CD4-positive, alpha-beta T cell treated with Interleukin-2 at 100 ng/mL for 4 hours (primary cell): ENCODE results near the gene CMTM7.

ENCODE experiments used
- DNase-seq: peaks from one replicate; pipeline ENCODE4 v3.0.0-alpha.2; 2020; ENCODE audit warnings: low spot score

Gene CMTM7, protein sequence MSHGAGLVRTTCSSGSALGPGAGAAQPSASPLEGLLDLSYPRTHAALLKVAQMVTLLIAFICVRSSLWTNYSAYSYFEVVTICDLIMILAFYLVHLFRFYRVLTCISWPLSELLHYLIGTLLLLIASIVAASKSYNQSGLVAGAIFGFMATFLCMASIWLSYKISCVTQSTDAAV

DNA sequence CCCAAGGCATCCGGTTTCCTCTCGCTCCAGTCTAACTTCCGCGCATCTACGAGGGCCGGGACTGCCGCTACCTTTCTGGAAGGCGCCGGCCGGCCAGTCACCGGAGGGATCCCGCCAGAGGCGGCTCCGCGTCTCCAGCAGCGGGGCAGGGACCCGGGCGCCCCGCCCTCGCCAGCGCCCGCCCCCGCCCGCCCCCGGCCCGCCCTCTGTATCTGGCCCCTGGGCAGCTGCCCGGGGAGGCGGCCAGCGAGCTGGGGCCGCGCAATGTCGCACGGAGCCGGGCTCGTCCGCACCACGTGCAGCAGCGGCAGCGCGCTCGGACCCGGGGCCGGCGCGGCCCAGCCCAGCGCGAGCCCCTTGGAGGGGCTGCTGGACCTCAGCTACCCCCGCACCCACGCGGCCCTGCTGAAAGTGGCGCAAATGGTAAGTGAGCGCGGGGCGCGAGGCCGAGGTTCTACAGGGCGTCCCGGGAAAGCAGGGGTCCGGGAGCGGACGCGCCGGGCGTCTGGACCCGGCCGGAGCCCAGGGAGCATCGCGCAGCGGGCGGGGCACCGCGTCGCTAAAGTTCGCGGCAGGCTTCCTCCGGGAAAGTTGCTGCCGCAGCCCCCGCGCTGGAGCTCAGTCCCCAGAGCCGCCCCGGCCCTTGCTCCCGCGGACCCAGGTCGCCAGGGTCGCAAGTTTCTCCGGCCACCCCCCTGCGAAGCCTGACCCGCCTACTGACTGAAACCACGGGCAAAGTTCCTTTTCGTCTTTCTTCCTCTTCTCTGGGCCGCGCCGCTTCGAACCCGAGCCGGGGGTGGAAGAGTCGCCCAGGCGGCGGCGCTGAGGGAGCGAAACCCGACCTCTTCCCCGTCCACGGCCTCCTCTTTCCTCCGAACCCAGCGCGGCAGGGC, at the start of gene CMTM7:
Gene CMTM7, plus strand, starts transcription at position 211 of the 893 bp plus-strand sequence. Its CDS starts 54 bp downstream, at position 265.
- DNase-seq = peak; percentile 59

DNA sequence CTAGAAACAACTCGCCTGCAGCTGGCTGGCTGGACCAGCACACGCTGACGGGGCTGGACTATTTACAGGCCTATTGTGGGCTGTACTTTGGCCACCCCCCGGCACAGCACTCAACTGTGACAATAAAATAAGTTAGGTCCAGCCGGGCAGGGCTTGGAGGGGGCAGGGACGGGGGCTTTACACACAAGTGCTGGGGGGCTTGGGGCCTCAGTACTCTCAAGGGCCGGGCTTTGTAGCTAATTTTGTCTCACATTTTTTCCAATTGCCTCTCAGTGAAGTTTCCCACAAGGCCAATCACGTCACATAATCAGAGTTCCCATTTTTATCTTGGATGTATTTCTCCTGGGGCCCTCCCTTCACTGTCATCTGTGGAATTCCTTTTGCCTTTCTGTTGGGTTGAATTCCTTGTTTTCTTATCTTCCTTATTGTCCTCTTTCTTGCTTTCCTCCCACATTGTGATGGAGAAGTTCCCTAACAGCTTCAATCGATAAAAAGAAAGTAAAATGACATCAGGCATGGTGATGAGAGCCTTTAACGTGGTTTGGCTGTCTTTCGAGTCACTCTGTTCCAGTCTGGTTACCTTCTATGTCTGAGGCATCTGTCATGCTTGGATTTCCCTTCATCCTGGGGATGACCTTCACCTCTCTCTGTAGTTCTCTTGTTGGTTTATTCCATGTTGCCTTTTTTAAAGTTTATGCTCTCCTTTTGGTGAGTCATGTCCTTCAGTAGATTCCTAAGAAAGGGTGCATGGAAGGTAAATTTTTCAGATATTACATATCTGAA, 44.1 kb upstream of the CMTM7 start:
- no peak for DNase-seq

DNA sequence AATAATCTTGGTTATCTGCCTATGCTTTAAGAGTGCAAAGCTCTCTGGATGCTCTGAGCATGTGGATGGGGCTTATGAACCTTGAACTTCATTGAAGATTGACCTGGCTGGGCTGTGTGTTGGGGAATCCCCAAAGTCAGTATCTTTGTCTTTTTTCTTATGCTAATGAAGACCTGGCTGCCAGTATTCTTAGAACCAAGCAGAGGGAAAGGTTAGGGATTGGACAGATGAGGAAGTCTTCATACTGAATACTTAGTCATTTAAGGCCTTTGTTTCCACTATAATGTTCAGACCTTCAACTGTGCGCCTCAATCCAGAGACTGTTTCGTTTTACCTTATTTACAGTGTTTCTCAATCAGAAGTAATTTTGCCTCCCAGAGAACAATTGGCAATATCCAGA, 42.5 kb upstream of the CMTM7 start:
- no peak for DNase-seq

DNA sequence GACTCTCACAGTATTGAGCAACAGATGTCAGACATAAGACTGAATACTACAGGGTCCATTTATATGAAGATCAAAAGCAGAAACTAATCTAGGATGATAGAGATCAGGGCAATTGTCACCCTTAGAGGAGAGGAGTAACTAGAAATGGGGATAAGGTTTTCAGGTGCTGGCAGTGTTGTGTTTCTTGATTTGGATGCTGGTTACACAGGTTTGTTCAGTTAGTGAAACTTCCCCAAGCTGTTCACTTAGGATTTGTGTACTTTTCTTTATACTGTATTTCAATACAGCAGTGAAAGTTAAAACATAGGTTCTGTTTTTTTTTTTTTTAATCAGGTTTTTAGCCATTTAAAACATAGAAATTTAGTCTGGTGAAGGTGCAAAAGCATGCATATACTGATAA, 39.1 kb upstream of the CMTM7 start:
- DNase-seq = no peak

DNA sequence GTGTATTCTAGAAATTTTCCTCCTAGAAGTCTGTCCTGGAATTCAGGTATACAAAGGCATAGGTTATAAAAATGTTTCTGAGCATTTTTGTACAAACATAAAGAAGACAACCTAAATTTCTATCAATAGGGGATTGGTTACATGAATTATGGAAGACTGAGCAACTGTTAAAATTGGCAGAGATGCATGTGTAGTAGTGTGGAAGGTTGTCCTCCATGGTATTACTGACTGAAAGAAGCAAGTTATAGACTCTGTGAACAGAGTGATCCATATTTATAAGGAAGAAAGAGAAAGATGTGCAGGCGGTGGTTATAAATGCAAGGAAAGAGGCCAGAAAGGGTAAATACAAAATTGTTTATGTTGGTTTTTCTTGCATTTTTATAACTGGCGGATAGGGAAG, 38.3 kb upstream of the CMTM7 start:
- DNase-seq = no peak

DNA sequence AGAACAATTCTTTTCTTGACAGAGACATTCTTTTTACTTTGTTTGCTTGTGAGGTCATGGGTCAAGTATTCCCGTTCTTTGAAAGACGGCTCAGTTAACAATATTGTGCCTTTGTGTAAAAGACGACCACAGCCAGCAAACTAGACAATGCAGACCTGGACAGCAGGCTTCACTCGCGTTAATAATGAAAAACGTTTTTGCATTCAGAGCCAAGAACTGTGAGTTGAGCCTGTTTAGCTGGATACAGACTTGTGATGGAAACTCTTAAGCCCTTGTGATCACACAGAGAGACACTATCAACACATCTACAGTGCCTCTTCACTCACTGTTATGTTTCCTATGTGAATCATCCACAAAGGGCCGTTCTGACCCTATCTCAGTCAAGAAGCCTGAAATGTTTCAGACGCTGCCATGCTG, 37.3 kb upstream of the CMTM7 start:
- no peak for DNase-seq

DNA sequence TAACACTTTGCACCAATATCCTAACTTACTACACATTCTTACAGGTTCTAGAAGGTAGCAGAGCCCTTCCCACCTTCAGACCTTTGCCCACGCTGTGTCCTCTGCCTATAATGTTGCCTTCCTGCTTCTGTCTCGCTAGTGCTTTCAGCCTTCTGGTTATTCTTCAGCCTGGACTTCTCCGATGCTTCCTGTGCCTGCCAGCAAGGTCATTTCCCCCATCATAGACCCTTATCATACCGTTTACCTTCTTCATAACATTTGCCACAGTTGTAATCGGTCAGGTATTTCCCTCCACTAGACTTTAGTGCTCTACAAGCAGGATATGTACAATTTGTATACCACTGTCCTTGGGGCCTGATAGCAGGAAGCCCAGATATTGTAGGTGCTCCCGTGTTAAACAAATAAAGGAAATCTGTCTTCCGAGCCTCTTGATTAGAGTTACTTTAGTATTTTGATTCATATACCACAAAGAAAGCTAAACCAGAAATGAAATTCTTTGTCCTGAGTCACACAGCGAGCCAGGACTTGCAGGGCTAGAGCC, 35.8 kb upstream of the CMTM7 start:
- DNase-seq = no peak

DNA sequence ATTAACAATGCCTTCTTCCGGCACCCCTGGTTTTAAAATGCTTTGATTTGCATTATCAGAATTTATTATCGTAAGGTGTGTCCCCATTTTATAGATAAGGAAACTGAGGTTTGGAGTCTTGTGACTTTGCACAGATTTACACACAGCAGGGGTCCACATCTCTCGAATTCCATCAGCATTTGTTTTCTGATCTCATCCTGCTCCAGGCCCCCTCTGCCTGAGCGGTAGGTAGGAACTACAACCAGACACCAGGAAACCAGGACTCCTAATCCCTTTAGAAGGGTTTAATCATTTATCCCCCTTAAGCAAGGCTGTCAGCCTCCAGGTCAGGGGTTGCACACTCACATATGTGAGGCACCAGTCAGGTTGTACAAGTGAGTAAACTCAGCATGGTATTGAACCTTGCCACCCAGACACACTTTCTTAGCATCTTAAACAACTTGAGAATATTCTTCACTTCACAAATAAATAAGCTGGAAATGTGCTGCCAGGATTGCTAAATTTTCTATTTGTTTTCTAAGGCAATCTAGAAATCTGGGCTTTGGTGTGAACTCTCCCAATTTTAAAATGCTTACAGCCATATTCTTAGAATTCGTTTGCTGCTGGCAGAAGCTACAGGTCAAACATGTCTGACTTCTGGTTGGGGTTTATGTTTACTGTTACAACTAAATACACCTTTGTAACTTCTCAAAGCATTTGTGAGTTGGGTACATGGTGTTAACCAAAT, 31.7 kb upstream of the CMTM7 start:
- no peak for DNase-seq

DNA sequence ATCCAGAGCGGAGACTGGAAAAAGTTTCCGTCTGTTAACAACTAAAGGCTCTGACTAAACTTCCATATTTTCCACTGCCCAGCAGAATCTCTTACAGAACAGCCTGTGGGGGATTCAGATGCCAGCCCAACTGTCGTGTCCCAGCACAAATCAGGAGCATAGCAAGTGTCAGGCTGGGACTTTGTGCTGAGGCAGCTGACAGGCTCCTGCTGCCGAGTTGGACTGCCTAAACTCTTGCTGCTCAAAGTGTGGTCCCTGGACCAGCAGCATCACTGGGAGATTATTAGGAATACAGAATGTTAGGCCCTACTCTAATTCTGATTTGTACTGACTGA, 31.2 kb upstream of the CMTM7 start:
- no peak for DNase-seq

DNA sequence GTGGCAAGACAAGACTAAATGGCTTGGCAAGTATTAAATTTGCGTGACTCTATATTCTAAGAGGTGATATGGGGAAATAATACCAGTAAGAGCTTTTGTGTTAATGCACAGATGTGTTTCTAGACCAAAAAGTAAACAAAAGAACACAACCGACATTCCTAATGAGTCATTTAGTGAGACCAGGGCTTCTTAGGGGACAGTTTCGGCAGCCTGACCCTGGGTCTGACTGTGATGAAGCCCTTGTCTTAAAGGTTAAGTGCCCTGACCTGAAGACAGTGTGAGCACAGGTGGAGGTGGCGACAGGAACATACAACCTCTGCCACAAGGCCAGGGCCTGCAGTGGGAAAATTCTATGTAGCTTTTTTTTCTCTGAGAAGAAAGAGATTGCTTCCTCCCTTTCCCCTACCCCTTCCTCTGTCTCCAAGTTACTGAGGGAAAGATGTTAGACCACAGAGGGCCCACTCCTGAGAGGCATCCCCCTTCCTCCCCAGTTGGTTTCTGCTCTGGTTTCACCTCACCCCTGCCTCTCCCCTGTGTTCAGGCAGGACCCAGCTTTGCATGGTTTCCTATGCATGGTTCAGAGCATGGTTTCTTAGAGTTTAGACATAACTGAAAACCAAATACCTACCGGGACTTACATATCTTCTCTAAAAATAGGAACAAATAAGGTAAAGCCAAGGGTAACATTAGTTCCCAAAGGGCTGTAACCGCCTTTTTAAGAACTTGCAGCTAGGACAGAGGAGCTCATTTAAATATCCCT, 24.8 kb upstream of the CMTM7 start:
- no peak for DNase-seq

DNA sequence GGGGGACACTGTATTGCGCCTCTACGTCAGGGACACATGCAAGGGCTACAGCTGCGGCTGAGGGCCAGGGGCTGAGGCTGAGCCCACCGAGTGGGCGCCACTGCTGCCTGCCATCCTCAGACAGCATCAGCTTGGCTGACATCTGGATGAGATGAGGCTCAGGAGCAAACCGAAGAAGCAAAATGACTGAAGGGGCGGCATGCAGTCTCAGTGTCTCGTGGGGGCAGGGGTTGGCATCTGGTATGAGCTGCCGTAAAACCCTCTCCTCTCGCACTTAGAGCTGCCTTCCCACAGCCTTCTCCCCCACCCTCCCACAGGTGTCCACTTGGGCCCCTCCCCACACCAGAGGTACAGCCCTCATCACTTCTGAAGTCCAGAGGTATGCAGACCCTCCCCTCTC, 24.2 kb upstream of the CMTM7 start:
- no peak for DNase-seq

DNA sequence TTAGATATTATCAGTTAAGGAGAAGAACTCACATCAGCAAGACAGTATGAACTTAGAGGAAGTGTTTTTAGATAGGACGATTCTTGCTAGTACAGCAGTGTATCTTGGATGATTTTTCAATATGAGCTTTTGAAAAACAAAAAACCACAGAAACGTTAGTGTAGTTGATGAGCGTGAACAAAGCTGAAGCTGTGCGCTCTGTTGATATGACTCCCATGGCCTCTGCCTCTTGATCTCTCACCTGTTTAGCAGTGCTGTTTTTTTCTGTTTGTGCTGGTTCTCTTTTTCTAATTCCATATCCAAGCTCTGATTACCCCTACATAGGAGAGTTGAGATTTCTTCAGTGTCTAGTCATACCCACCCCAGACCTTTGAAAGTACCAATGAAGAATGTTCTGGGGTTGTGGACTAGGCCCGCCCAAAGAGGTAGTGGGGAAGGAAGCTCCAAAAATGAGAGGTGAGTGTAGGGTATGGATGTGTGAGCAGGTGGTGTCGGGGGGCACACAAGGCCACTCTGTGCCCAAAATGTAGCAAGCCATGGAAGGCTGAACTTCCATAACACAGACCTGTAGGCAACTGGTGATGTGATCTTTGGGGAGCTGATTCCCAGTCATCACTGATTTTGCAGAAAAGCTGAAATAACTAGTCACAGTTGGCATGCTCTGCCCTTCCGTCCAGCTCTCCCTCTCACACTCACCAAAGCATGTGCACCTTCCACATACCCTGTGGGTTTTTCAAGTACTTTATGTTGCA, 20.0 kb upstream of the CMTM7 start:
- DNase-seq = peak; percentile 31

DNA sequence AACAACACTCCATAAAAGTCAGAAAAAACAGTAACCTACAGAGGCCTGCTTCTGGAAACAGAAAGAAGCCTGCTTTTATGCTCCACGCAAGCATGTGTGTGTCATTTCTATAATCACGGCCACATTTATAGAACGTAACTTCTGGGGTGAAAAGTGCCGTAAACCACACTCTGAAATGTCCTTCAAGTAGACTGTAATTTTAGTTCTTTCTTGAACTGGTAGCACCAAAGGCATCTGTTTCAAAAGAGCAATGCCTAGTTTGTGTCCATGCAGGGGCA, 19.5 kb upstream of the CMTM7 start:
- DNase-seq = no peak

DNA sequence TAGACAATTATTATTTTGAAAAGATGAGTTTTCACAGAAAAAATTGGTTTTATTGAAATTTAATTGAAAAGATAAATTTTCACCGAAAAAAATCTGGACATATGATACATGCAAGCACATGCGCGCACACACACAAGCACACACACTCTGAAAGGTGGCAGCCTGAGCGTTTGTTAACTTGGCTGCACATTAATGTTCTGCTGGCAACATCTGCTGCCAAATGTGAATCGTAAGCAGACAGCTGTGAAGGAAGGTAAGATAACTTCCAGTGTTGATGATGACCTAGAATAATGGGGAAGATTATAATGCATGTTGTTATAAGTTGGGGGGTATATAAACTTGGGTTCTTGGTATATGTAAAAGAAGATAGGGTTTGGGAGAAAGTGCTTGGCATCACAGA, 18.4 kb upstream of the CMTM7 start:
- DNase-seq = no peak

DNA sequence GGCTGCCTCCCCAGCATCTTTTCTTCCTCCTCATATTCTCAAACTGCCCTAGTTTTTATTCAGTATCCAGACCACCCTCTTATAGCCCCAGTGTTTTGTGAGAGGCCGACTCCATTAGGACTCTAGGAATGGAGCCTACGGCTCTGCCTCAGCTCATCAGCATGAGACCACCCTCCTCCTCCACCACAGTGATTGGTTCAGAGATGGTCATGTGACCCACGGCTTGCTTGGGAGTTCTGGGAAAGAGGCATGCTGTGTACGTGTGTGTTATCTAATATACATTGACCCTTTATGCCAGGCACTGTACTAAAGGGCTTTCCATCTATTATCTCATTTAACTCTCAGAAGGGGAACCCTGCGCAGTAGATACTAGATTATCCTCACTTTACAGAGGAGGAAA, 17.8 kb upstream of the CMTM7 start:
- DNase-seq = no peak

DNA sequence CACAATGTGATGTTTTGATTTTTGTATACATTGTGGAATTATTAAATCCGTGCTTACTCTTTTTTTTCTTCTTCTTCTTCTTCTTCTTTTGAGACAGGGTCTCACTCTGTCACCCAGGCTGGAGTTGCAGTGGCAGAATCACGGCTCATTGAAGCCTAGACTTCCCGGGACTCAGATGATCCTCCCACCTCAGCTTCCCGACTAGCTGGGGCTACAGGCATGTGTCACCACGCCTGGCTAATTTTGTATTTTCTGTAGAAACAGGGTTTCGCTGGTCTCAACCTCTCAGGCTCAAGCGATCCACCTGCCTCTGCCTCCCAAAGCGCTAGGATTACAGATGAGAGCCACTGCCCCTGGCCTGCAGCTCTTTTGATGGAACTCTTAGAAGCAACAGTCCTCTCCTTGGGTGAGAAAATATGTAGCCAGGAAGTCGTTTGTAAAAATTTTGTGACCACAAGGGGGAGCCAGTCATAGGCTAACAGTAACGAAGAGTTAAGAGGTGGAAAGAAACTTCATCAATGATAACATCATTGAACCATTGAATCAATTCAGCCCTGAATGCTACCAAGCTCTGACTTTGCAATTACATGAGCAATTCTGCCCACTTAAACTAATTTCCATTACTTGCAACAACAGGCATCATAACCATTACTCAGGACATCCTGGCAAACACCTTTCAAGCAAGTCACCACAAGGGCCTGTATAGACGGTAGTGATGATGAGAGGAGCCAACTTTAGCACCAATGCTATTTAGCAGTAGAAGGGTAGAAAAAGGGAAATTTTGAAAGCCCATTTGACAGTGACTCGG, 16.7 kb upstream of the CMTM7 start:
- peak; percentile 91 for DNase-seq

DNA sequence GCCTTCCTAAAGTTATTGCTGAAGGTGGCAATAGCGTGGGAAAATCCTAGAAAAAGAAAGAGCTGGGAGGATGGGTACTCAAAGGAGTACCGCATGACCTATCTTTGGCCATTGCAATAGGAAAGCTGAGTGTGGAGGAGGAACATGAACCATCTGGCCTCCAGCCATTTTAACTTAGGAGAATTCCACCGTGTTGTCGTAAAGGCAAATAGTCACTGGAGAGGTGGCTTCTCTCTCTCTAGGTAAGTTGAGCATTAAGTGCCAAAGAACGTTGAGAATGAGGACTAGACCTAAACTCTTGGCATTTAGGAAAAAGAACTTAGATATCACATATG, 16.1 kb upstream of the CMTM7 start:
- DNase-seq = no peak

DNA sequence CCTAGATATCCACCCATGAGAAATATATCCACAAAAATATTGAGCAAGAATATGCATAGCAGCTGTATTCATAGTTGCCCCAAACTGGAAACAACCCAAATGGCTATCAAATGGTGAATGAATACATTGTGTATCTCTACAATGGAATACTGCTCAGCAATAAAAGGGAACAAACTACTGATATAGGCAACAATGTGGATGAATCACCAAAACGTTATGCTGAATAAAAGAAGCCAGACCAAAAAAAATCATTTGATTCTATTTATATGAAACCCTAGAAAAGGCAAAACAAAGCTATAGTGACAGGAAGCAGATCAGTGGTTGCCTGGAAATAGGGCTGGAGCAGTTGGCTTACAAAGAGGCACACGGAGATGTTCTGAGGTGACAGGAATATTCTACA, 15.5 kb upstream of the CMTM7 start:
- DNase-seq = no peak

DNA sequence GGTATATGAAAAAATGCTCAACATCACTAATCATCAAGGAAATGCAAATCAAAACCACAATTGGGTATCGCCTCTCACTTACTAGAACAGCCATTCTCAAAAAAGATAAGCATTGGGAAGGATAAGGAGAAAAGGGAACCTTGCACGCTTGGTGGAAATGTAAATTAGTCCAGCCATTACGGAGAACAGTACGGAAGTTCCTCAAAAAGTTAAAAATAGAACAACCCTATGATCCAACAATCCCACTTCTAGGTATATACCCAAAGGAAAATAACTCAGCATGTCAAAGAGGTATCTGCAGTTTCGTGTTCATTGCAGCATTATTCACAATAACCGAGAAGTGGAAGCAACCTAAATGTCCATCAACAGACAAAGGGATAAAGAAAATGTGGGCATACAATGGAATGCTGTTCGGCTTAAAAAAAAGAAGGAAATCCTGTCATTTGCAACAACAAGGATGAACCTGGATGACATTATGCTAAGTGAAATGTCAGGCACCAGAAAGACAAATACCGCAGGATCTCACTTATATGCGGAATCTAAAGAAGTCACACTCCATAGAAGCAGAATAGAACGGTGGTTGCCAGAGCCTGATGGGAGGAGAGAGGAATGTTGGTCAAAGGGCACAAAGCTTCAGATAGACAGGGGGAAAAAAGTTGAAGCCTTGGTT, 11.7 kb upstream of the CMTM7 start:
- DNase-seq = no peak

DNA sequence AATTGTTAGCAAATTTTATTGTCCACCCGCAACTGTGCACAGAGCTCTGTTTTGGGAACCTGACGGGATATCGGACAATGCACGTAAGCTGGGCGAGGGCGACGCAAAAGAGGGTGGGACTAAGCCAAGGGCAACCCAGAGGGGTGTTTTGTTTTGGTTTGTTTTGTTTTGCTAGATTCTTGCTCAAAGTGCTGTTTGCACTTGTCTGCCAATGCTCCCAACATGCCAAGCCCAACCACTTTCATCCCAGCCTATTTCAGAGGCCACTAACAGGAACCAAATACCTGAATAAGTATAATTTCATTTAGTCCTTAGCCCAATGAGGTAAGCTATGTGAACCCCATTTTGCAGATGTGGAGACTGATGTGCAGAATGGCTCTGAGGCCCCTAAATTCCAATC, 9.7 kb upstream of the CMTM7 start:
- DNase-seq = no peak
